ENCODE results near the gene ICAM2.

- TF ChIP-seq PBX3 (IDR thresholded peaks at IDR 0.05) (no peak), RCOR1 (IDR thresholded peaks at IDR 0.05; ENCODE audit: low read length) (no peak), MAX (IDR thresholded peaks at IDR 0.05; ENCODE audit: low read depth) (no peak), CHD2 (IDR thresholded peaks at IDR 0.05; ENCODE audit: low read length, partially characterized antibody) (no peak), CTCF (IDR thresholded peaks at IDR 0.05) (no peak), YY1 (IDR thresholded peaks at IDR 0.05; ENCODE audit: low read depth) (no peak), RAD21 (IDR thresholded peaks at IDR 0.05; ENCODE audit: low read length) (no peak), EP300 (IDR thresholded peaks at IDR 0.05; ENCODE audit: borderline replicate concordance in 1 of 2, low read depth in 1 of 2, low read length in 1 of 2) (no peak)
Measured at GRCh38 chr17:64024215-64024654, 3.8 kb upstream of the ICAM2 start.

Data from SK-N-SH (cell line).